HG03039 (cell line): Measurements from ENCODE around the gene CHSY1.

Experiments
- ATAC-seq: cut with Tn5 transposase; IDR thresholded peaks from one replicate; pipeline ENCODE4 v1.9.1; 2021; ENCODE audit warnings: mild to moderate bottlenecking, moderate library complexity; ENCODE audit not compliant: unreplicated experiment

Gene CHSY1

GRCh38 chr15:101156509-101157159 lies 95.2 kb downstream of the CHSY1 start:
- ATAC-seq = peak; percentile 74

DNA sequence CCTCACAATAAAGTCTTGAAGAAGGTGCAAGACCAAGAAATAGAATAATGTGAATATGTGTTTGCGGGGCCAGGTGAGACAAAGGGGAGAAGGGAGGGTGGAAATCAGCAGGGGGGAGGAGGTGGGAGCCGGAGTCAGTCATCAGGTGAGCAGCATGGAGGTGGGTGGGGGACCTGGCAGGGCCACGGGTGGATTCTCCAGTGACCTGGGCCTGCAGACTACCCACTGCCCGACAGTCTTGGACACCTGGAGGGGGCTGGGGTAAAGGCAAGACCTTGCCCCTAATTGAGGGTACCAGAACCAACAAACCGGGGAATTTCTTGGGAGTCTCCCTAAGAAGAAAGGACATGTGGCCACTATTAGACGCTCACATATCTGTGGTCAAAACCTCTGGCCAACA lies 95.8 kb downstream of the CHSY1 start:
- no peak for ATAC-seq

- ATAC-seq = no peak
Measured at GRCh38 chr15:101153801-101154656, 97.8 kb downstream of the CHSY1 start.

DNA sequence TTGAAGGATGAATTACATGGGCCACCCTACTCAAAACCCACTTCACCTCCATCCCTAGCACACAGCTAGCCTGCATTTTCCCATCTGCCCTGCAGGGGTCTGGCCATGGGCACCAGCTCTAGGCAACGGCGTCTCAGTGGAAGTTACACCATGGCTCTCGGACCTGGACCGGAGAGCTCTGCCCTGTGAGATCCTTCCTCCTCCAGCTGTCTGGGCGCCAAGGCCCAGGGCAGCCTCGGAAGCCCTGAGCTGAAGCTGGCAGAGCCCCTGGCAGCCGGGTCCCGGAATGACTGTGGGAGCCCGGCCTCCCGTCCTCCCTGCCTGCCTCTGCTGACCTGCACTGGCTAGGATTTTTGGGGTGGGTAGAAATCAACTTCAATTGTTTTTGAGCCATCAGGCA lies 98.9 kb downstream of the CHSY1 start:
- ATAC-seq = no peak

GRCh38 chr15:101151288-101151687 lies 100.6 kb downstream of the CHSY1 start:
- no peak for ATAC-seq

- ATAC-seq = no peak
Measured at GRCh38 chr15:101150723-101151040, 101.2 kb downstream of the CHSY1 start.

DNA sequence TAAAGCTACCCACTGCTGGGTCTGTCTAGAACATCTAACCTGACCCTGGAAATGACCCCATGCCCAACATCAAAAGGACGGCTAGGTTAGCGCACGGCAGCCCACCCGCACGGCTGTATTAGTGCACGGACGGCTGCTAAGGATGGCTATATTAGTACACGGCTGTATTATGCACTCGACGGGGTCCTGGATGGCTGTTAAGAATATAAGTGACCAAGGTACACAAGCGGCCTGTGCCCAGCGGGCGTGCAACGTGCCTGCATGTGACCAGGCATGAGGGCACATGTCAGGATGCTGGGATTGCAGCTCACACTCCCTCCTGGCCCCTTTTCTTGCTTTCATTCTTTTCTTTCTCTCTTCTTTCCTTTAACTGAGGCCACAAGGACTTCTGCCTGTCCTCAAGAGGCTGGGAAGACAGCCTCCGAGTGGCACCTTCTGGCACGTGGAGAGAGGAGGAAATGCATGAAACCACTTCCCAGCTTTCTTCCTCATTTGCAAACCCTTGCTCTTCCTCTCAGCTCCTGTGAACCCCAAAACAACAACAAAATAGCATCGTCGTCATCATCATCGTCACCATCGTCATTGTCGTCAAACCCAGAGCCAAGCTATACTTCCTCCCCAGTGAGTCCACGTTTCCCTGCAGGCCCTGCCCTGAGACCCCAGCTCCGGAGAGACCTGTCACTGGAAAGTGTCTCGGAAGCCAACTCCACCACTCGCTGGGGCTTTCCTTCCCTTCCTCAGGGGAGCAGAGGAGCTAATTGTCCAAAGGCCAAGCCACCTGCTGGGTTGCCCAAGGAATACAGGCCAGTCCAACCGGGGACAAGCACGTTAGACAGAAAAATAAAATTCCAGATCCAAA lies 101.8 kb downstream of the CHSY1 start:
- ATAC-seq = no peak

DNA sequence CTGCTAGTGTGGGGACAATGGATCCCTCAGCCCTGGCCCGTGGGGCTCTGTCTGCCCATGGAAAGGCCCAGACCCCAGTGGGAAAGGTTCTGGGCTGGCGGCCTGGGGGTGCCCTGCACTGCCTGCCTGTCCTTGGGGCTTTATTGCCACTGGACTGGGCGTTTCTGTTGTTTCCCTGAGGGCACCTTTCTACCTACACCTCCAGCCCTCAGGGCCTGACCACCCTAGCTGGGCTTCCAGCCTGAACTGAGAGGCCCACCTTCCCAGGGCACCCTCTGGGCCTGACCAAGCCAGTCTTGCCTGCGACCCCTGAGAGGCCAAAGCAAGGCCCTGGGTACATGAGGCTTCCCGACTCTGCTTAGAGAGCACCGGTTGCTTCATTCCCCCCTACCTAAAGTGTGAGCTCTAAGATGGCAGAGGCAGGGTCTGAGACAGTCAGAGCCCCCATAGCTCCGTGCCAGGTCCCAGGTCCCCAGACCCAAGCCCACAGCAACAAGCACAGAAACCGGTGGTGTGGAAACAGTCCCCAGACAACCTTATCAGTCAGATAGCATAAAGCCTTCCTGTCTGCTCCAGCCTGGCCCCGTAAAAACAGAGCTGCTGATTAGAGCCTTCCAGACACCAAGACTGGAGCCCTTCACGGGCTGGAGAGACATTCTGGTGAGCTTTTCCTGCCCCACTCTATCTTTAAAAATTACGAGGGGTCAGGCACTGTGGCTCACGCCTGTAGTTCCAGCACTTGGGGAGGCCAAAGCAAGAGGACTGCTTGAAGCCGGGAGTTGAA lies 102.8 kb downstream of the CHSY1 start:
- no peak for ATAC-seq

DNA sequence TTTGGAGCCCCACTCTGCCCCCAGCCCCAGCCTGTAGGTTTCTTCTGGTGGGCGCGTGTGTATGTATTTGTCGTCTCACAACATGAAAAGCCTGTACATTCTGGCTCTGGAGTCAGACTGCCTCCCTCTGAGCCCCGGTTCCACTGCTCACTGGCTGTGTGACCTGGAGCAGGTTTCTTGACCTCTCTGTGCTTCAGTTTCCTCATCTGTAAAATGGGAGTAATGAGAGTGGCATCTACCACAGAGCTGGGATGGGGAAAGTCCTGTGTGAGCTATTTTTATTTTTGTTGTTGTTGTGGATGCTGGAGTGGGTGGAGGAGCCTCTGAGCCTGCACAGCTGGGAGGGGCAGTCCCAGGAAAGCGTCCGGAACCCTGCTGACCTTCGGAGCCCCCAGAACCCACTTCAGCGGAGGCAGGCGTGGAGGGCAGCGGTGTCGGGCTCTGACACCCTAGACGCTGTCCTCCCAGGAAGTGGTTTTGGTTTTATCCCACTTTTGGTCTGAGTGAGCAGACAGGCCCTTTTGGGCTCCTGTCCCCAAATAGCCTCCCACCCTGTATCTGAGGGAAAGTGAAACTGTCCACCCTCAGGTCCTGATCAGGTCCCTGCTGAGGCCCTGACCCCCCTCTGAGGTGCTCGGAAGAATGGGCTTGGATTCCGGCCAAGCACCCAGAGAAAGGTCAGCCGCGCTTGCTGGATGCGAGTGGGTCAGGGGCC lies 103.5 kb downstream of the CHSY1 start:
- ATAC-seq = no peak

GRCh38 chr15:101147181-101147580 lies 104.7 kb downstream of the CHSY1 start:
- no peak for ATAC-seq

DNA sequence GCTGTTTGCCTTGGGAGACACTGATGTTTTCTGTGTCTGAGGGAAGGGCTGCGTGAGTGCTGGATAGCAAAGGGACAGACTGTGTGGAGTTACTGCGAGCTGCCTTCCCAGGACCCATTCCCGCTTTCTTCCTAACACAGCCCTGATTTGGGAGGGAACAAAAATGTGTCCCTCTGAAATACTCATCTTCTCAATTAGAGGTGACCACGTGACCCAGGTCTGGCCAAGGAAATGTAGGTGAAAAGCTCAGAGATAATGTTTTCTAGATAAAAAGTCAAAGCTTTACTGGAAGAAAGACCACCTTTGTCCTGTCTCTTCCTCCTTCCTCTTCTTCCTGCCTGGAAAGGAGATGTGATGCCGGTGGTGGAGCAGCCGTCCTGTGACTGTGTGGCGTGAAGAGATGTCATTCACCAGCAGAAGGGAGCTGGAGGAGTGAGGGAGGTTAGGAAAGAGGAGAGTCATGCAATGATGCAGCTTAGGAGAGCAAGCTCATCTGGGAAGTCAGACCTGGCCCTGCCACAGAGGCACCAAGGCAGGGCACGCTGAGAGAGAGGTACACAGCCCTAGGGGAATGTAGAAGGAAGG lies 105.6 kb downstream of the CHSY1 start:
- ATAC-seq = no peak

GRCh38 chr15:101145362-101145761 lies 106.5 kb downstream of the CHSY1 start:
- no peak for ATAC-seq

DNA sequence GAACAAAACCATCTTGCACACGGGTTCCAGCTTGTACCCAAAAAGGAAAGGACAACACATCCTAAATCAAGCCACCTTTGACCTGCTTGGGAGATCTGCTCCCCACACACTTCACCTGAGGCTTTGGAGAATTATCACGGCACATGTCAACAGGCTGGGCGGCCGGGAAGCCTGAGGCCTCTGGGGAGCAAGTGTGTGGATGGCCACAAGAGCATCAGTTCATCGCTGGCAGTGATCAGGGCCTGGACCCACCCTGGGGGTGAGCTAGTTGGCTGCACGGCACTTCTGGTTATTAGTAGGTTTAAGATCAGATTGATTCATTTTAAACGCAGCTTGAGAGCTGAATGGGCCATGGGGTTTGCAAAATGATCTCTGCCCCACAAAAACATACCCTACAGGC lies 108.5 kb downstream of the CHSY1 start:
- ATAC-seq = no peak

DNA sequence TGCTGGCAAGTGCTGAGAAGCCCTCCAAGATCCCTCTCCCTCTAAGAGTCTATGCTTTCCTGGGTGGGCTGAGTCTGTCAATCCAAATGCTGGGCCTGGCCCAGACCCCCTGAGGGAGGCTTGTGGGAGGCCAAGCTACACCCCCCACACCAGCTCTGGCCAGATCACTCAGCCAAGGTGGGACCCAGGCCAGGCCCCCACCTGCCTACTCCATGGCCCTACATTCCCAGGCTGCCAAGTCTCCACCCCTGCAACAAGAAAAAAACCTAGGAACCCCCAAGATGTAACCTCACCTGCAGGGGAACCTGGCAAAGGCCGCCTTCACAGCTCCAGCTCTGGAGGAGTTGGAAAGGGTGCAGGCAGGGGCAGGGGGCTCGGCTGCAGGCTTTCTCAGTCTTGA lies 109.1 kb downstream of the CHSY1 start:
- ATAC-seq = no peak

- no peak for ATAC-seq
Measured at GRCh38 chr15:101141926-101142527, 109.8 kb downstream of the CHSY1 start.

- ATAC-seq = no peak
Measured at GRCh38 chr15:101140697-101141065, 111.2 kb downstream of the CHSY1 start.

GRCh38 chr15:101139986-101140696 lies 111.7 kb downstream of the CHSY1 start:
- no peak for ATAC-seq

GRCh38 chr15:101138913-101139880 lies 112.7 kb downstream of the CHSY1 start:
- peak; percentile 45 for ATAC-seq
